Activated CD8-positive, alpha-beta memory T cell treated with anti-CD3 and anti-CD28 coated beads, Interleukin-2, amount 10 ng/mL, durations not matched to agents 7 days and 5 days (primary cell): Measurements from ENCODE around the gene EMP3. TPM values are rescaled to one million over a fixed set of nuclear protein-coding genes. Genes with fewer than 3 reads are reported as not detected.

Source experiments
- ATAC-seq: fragments of 150-1000 bp; cut with Tn5 transposase; one replicate; pipeline ENCODE4 v1.10.0; 2021; ENCODE audit warnings: moderate library complexity
- CTCF ChIA-PET: fragments of 350-600 bp; sonication (Branson Sonifier 250); formaldehyde crosslinking; loops from one replicate; lab custom pipeline; 2021; ENCODE audit warnings: antibody characterized with exemption; lab: Charles Lee
- DNase-seq: peaks from one replicate; pipeline ENCODE4 v3.0.0-alpha.2; 2020
- H3K27ac Mint-ChIP-seq: one replicate; pipeline ENCODE4 v1.8.0; 2021; ENCODE audit warnings: mild to moderate bottlenecking, mixed read lengths
- H3K27me3 Mint-ChIP-seq: one replicate; pipeline ENCODE4 v1.8.0; 2021; ENCODE audit warnings: mixed read lengths
- H3K36me3 Mint-ChIP-seq: one replicate; pipeline ENCODE4 v1.8.0; 2021; ENCODE audit warnings: mild to moderate bottlenecking, mixed read lengths
- H3K4me1 Mint-ChIP-seq: one replicate; pipeline ENCODE4 v1.8.0; 2021; ENCODE audit warnings: mixed read lengths
- H3K4me3 Mint-ChIP-seq: one replicate; pipeline ENCODE4 v1.8.0; 2021; ENCODE audit warnings: mild to moderate bottlenecking, moderate library complexity, mixed read lengths
- H3K9me3 Mint-ChIP-seq: one replicate; pipeline ENCODE4 v1.8.0; 2022; ENCODE audit warnings: low read depth, mixed read lengths
- total RNA-seq, 2 experiments: library from RNA; stranded (reverse); gene quantifications; one replicate each; pipeline ENCODE4 v1.2.3, GENCODE V29; 2021

EMP3 gene
- total RNA-seq, 2 experiments from 2014 or later = 291 to 294 TPM

- Mint-ChIP-seq H3K27ac (no peak overlapping the region), H3K36me3 (no peaks in the 10 kb centered on the region), H3K4me1 (no peaks in the 10 kb centered on the region), H3K9me3 (no peaks in the 10 kb centered on the region), H3K27me3 (no peaks in the 10 kb centered on the region), H3K4me3 (no peak overlapping the region)
- DNase-seq = no peak
- CTCF ChIA-PET = interaction anchor here (0.7 to 2.0 kb wide), 5 partner anchors 10 to 247 kb away, joined by 3 to 8 read pairs (median 3); no protein-coding TSS in a partner anchor
- ATAC-seq = no peak
Observed at GRCh38 chr19:48341515-48342413, 16.4 kb downstream of the EMP3 start.

- DNase-seq (no peak), ATAC-seq (no peak)
- H3K4me1 Mint-ChIP-seq = no peaks in the 10 kb centered on the region
- H3K4me3 Mint-ChIP-seq = no peak overlapping the region
- no peaks in the 10 kb centered on the region for H3K27me3 Mint-ChIP-seq
- no peaks in the 10 kb centered on the region for H3K36me3 Mint-ChIP-seq
- CTCF ChIA-PET = no interaction called here
- no peaks in the 10 kb centered on the region for H3K9me3 Mint-ChIP-seq
- no peak overlapping the region for H3K27ac Mint-ChIP-seq
Observed at GRCh38 chr19:48342414-48342738, 17.0 kb downstream of the EMP3 start.

GRCh38 chr19:48342841-48343540 lies 17.6 kb downstream of the EMP3 start:
- Mint-ChIP-seq H3K4me1 (no peaks in the 10 kb centered on the region), H3K9me3 (no peaks in the 10 kb centered on the region), H3K27ac (no peak overlapping the region), H3K4me3 (no peak overlapping the region), H3K36me3 (no peaks in the 10 kb centered on the region), H3K27me3 (no peaks in the 10 kb centered on the region)
- no peak for ATAC-seq
- no peak for DNase-seq
- CTCF ChIA-PET = no interaction called here

- DNase-seq (no peak), ATAC-seq (no peak)
- Mint-ChIP-seq H3K36me3 (no peaks in the 10 kb centered on the region), H3K9me3 (no peaks in the 10 kb centered on the region), H3K27me3 (no peaks in the 10 kb centered on the region), H3K4me3 (no peak overlapping the region), H3K27ac (no peak overlapping the region), H3K4me1 (peaks cover 2% of the 10 kb centered on the region)
- CTCF ChIA-PET = no interaction called here
Observed at GRCh38 chr19:48344892-48345291, 19.5 kb downstream of the EMP3 start.

GRCh38 chr19:48346191-48346590 lies 20.8 kb downstream of the EMP3 start:
- Mint-ChIP-seq H3K4me3 (no peak overlapping the region), H3K27me3 (no peaks in the 10 kb centered on the region), H3K9me3 (no peaks in the 10 kb centered on the region), H3K36me3 (no peaks in the 10 kb centered on the region), H3K4me1 (peaks cover 4% of the 10 kb centered on the region), H3K27ac (peak overlapping the region; percentile 47)
- DNase-seq (no peak), ATAC-seq (no peak)
- CTCF ChIA-PET = interaction anchor here (1.8 to 2.2 kb wide), 2 partner anchors 12 to 31 kb away, joined by 7 to 10 read pairs; no protein-coding TSS in a partner anchor

GRCh38 chr19:48348045-48348444 lies 22.7 kb downstream of the EMP3 start:
- ATAC-seq (no peak), DNase-seq (no peak)
- H3K36me3 Mint-ChIP-seq = no peaks in the 10 kb centered on the region
- peaks cover 7% of the 10 kb centered on the region for H3K4me1 Mint-ChIP-seq
- CTCF ChIA-PET = interaction anchor here (1.3 to 2.2 kb wide), 2 partner anchors 14 to 30 kb away, joined by 3 to 10 read pairs; no protein-coding TSS in a partner anchor
- H3K27ac Mint-ChIP-seq = no peak overlapping the region
- no peak overlapping the region for H3K4me3 Mint-ChIP-seq
- no peaks in the 10 kb centered on the region for H3K27me3 Mint-ChIP-seq
- no peaks in the 10 kb centered on the region for H3K9me3 Mint-ChIP-seq

- no peaks in the 10 kb centered on the region for H3K27me3 Mint-ChIP-seq
- no peaks in the 10 kb centered on the region for H3K36me3 Mint-ChIP-seq
- H3K4me3 Mint-ChIP-seq = no peak overlapping the region
- DNase-seq = no peak
- no peak for ATAC-seq
- H3K4me1 Mint-ChIP-seq = peaks cover 9% of the 10 kb centered on the region
- no peaks in the 10 kb centered on the region for H3K9me3 Mint-ChIP-seq
- CTCF ChIA-PET = interaction anchor here (1.3 kb wide), 1 partner anchor 31 kb away, joined by 3 read pairs; no protein-coding TSS in a partner anchor
- H3K27ac Mint-ChIP-seq = no peak overlapping the region
Observed at GRCh38 chr19:48348737-48349136, 23.4 kb downstream of the EMP3 start.

- Mint-ChIP-seq H3K4me1 (peaks cover 9% of the 10 kb centered on the region), H3K27ac (no peak overlapping the region), H3K4me3 (no peak overlapping the region), H3K36me3 (no peaks in the 10 kb centered on the region), H3K9me3 (no peaks in the 10 kb centered on the region), H3K27me3 (no peaks in the 10 kb centered on the region)
- DNase-seq (no peak), ATAC-seq (no peak)
- CTCF ChIA-PET = interaction anchor here (0.7 to 3.1 kb wide), 16 partner anchors 10 to 238 kb away, joined by 3 to 21 read pairs (median 4); partner anchors contain the start of genes KDELR1, SYNGR4 and TMEM143
Observed at GRCh38 chr19:48350856-48351255, 25.5 kb downstream of the EMP3 start.

- Mint-ChIP-seq H3K9me3 (no peaks in the 10 kb centered on the region), H3K4me1 (peaks cover 9% of the 10 kb centered on the region), H3K36me3 (no peaks in the 10 kb centered on the region), H3K4me3 (no peak overlapping the region), H3K27me3 (no peaks in the 10 kb centered on the region), H3K27ac (no peak overlapping the region)
- CTCF ChIA-PET = interaction anchor here (0.7 to 3.1 kb wide), 15 partner anchors 9 to 237 kb away, joined by 3 to 21 read pairs (median 4); partner anchors contain the start of genes KDELR1, SYNGR4 and TMEM143
- ATAC-seq (peak; percentile 95), DNase-seq (peak; percentile 89)
Observed at GRCh38 chr19:48351341-48351752, 26.0 kb downstream of the EMP3 start.

- no peak for ATAC-seq
- H3K27me3 Mint-ChIP-seq = no peaks in the 10 kb centered on the region
- DNase-seq = no peak
- H3K4me1 Mint-ChIP-seq = peaks cover 7% of the 10 kb centered on the region
- H3K9me3 Mint-ChIP-seq = no peaks in the 10 kb centered on the region
- no peak overlapping the region for H3K27ac Mint-ChIP-seq
- CTCF ChIA-PET = interaction anchor here (1.3 kb wide), 1 partner anchor 9 kb away, joined by 5 read pairs; no protein-coding TSS in a partner anchor
- H3K36me3 Mint-ChIP-seq = peaks cover 3% of the 10 kb centered on the region
- no peak overlapping the region for H3K4me3 Mint-ChIP-seq
Observed at GRCh38 chr19:48353677-48354076, 28.3 kb downstream of the EMP3 start.

GRCh38 chr19:48354332-48354992 lies 29.1 kb downstream of the EMP3 start:
- Mint-ChIP-seq H3K36me3 (peaks cover 3% of the 10 kb centered on the region), H3K4me3 (no peak overlapping the region), H3K9me3 (no peaks in the 10 kb centered on the region), H3K27me3 (no peaks in the 10 kb centered on the region), H3K4me1 (peaks cover 7% of the 10 kb centered on the region), H3K27ac (no peak overlapping the region)
- DNase-seq (no peak), ATAC-seq (no peak)
- CTCF ChIA-PET = interaction anchor here (1.0 to 1.9 kb wide), 4 partner anchors 9 to 230 kb away, joined by 3 to 5 read pairs (median 4); no protein-coding TSS in a partner anchor

- no peak for ATAC-seq
Observed at GRCh38 chr19:48355365-48355954, 30.1 kb downstream of the EMP3 start.

More at GRCh38 chr19:48355365-48355954, 30.1 kb downstream of the EMP3 start:
- Mint-ChIP-seq H3K36me3 (peaks cover 3% of the 10 kb centered on the region), H3K4me3 (no peak overlapping the region), H3K9me3 (no peaks in the 10 kb centered on the region), H3K27me3 (no peaks in the 10 kb centered on the region), H3K4me1 (peaks cover 7% of the 10 kb centered on the region), H3K27ac (no peak overlapping the region)
- no peak for DNase-seq
- CTCF ChIA-PET = interaction anchor here (1.0 to 1.9 kb wide), 3 partner anchors 14 to 229 kb away, joined by 3 to 5 read pairs (median 4); no protein-coding TSS in a partner anchor
